ENCODE results near the gene KIF26B.

Gene KIF26B

GRCh38 chr1:245684166-245684565 lies 529.4 kb downstream of the KIF26B start:
- no peak overlapping the region for H3K4me2 ChIP-seq (ENCODE audit: low read depth, low read length, poor library complexity, severe bottlenecking)
- no peaks in the 10 kb centered on the region for H3K79me2 ChIP-seq (ENCODE audit: insufficient read depth, low read length)
- no peaks in the 10 kb centered on the region for H3K9me2 ChIP-seq (replicated peaks; ENCODE audit: insufficient read depth, low read length)
- H3F3A ChIP-seq (ENCODE audit: insufficient read depth), result no peaks in the 10 kb centered on the region
- no peak overlapping the region for H3K27ac ChIP-seq (ENCODE audit: low read depth, low read length)
- no peaks in the 10 kb centered on the region for H4K20me1 ChIP-seq (ENCODE audit: low read depth, low read length)
- H3K36me3 ChIP-seq (ENCODE audit: low read length), result no peaks in the 10 kb centered on the region
- no peaks in the 10 kb centered on the region for H3K27me3 ChIP-seq (ENCODE audit: low read length)
- no peak overlapping the region for H3K4me3 ChIP-seq (ENCODE audit: insufficient read depth, low read length, poor library complexity, severe bottlenecking)
- H3K9me3 ChIP-seq (ENCODE audit: insufficient read depth, low read length), result no peaks in the 10 kb centered on the region
- no peak overlapping the region for H3K9ac ChIP-seq (ENCODE audit: low read length)
- TF ChIP-seq EZH2phosphoT487 (conservative IDR thresholded peaks at IDR 0.05; ENCODE audit: low read length), result no peak
- TF ChIP-seq, protein P1, sequence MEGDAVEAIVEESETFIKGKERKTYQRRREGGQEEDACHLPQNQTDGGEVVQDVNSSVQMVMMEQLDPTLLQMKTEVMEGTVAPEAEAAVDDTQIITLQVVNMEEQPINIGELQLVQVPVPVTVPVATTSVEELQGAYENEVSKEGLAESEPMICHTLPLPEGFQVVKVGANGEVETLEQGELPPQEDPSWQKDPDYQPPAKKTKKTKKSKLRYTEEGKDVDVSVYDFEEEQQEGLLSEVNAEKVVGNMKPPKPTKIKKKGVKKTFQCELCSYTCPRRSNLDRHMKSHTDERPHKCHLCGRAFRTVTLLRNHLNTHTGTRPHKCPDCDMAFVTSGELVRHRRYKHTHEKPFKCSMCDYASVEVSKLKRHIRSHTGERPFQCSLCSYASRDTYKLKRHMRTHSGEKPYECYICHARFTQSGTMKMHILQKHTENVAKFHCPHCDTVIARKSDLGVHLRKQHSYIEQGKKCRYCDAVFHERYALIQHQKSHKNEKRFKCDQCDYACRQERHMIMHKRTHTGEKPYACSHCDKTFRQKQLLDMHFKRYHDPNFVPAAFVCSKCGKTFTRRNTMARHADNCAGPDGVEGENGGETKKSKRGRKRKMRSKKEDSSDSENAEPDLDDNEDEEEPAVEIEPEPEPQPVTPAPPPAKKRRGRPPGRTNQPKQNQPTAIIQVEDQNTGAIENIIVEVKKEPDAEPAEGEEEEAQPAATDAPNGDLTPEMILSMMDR (IDR thresholded peaks at IDR 0.05; ENCODE audit: insufficient read depth, low read length, poor library complexity, severe bottlenecking), result no peak
- no peak overlapping the region for H2AFZ ChIP-seq (ENCODE audit: low read depth, low read length, severe bottlenecking)

GRCh38 chr1:245684571-245684970 lies 529.8 kb downstream of the KIF26B start:
- Histone ChIP-seq H3K79me2 (ENCODE audit: insufficient read depth, low read length) (no peaks in the 10 kb centered on the region), H3K9me2 (replicated peaks; ENCODE audit: insufficient read depth, low read length) (no peaks in the 10 kb centered on the region), H2AFZ (ENCODE audit: low read depth, low read length, severe bottlenecking) (no peak overlapping the region), H3K36me3 (ENCODE audit: low read length) (no peaks in the 10 kb centered on the region), H3F3A (ENCODE audit: insufficient read depth) (no peaks in the 10 kb centered on the region), H3K4me2 (ENCODE audit: low read depth, low read length, poor library complexity, severe bottlenecking) (no peak overlapping the region), H4K20me1 (ENCODE audit: low read depth, low read length) (no peaks in the 10 kb centered on the region), H3K27ac (ENCODE audit: low read depth, low read length) (no peak overlapping the region), H3K27me3 (ENCODE audit: low read length) (no peaks in the 10 kb centered on the region), H3K9me3 (ENCODE audit: insufficient read depth, low read length) (no peaks in the 10 kb centered on the region), H3K9ac (ENCODE audit: low read length) (no peak overlapping the region), H3K4me3 (ENCODE audit: insufficient read depth, low read length, poor library complexity, severe bottlenecking) (no peak overlapping the region)
- no peak for TF ChIP-seq EZH2phosphoT487 (conservative IDR thresholded peaks at IDR 0.05; ENCODE audit: low read length)

DNA sequence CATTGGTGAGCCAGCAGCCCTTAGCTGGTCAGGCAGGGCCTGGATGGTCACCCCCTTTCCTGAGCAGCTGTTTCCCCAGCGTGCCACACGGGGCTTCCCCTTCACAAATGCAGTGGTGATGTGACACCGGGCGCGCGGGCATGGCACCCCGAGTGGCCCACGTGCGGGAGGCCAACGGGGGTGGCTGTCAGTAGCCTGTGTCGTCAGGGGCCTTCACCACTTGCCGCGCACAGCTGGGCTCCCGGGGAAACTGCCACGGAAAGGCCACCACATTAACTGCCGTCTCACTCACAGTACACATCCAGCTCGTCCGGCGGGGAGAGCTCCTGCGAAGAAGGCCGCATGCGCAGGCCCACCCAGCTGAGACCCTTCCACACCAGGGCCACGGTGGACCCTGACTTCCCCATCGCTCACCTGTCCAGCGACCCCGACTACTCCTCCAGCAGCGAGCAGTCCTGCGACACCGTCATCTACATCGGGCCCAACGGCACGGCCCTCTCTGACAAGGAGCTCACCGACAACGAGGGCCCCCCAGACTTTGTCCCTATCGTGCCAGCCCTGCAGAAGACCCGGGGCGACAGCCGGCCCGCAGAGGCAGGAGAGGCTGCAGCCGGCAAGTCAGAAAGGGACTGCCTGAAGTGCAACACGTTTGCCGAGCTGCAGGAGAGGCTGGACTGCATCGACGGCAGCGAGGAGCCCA lies 530.5 kb downstream of the KIF26B start:
- Histone ChIP-seq H4K20me1 (ENCODE audit: low read depth, low read length) (no peaks in the 10 kb centered on the region), H3K4me2 (ENCODE audit: low read depth, low read length, poor library complexity, severe bottlenecking) (no peak overlapping the region), H3K79me2 (ENCODE audit: insufficient read depth, low read length) (no peaks in the 10 kb centered on the region), H3K36me3 (ENCODE audit: low read length) (no peaks in the 10 kb centered on the region), H3K9me3 (ENCODE audit: insufficient read depth, low read length) (no peaks in the 10 kb centered on the region), H3K4me3 (ENCODE audit: insufficient read depth, low read length, poor library complexity, severe bottlenecking) (no peak overlapping the region), H3F3A (ENCODE audit: insufficient read depth) (no peaks in the 10 kb centered on the region), H3K27me3 (ENCODE audit: low read length) (no peaks in the 10 kb centered on the region), H3K9ac (ENCODE audit: low read length) (no peak overlapping the region), H3K27ac (ENCODE audit: low read depth, low read length) (no peak overlapping the region), H2AFZ (ENCODE audit: low read depth, low read length, severe bottlenecking) (no peak overlapping the region), H3K9me2 (replicated peaks; ENCODE audit: insufficient read depth, low read length) (no peaks in the 10 kb centered on the region)
- TF ChIP-seq, protein P1 (IDR thresholded peaks at IDR 0.05; ENCODE audit: insufficient read depth, low read length, poor library complexity, severe bottlenecking), result no peak
- TF ChIP-seq EZH2phosphoT487 (conservative IDR thresholded peaks at IDR 0.05; ENCODE audit: low read length), result no peak

DNA sequence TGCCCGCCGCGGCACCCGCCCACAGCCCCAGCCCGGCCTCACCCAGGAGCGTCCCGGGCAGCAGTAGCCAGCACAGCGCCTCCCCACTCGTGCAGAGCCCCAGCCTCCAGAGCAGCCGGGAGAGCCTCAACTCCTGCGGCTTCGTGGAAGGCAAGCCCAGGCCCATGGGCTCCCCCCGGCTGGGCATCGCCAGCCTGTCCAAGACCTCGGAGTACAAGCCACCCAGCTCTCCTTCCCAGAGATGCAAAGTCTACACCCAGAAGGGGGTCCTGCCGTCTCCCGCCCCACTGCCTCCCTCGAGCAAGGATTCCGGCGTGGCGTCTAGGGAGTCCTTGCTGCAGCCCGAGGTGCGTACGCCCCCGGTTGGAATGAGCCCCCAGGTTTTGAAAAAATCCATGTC lies 531.2 kb downstream of the KIF26B start:
- Histone ChIP-seq H3K79me2 (ENCODE audit: insufficient read depth, low read length) (no peaks in the 10 kb centered on the region), H2AFZ (ENCODE audit: low read depth, low read length, severe bottlenecking) (no peak overlapping the region), H3K4me3 (ENCODE audit: insufficient read depth, low read length, poor library complexity, severe bottlenecking) (no peak overlapping the region), H3K9ac (ENCODE audit: low read length) (no peak overlapping the region), H3K4me2 (ENCODE audit: low read depth, low read length, poor library complexity, severe bottlenecking) (no peak overlapping the region), H3K36me3 (ENCODE audit: low read length) (no peaks in the 10 kb centered on the region), H4K20me1 (ENCODE audit: low read depth, low read length) (no peaks in the 10 kb centered on the region), H3K9me2 (replicated peaks; ENCODE audit: insufficient read depth, low read length) (no peaks in the 10 kb centered on the region), H3K27ac (ENCODE audit: low read depth, low read length) (no peak overlapping the region), H3K9me3 (ENCODE audit: insufficient read depth, low read length) (no peaks in the 10 kb centered on the region), H3F3A (ENCODE audit: insufficient read depth) (no peaks in the 10 kb centered on the region), H3K27me3 (ENCODE audit: low read length) (no peaks in the 10 kb centered on the region)
- no peak for TF ChIP-seq EZH2phosphoT487 (conservative IDR thresholded peaks at IDR 0.05; ENCODE audit: low read length)
- TF ChIP-seq, protein P1 (IDR thresholded peaks at IDR 0.05; ENCODE audit: insufficient read depth, low read length, poor library complexity, severe bottlenecking), result no peak

Data from SU-DHL-6 (cell line).